ENCODE measurements around the gene NFIA. TPM values are rescaled to one million over a fixed set of nuclear protein-coding genes. Genes with fewer than 3 reads are reported as not detected.

NFIA gene
- total and polyA plus RNA-seq, 10 of the 15 experiments (the other 5 are each of a cell fraction or from before 2014, with no cell fraction given) = 0.10 to 0.16 TPM; not detected in 8

DNA sequence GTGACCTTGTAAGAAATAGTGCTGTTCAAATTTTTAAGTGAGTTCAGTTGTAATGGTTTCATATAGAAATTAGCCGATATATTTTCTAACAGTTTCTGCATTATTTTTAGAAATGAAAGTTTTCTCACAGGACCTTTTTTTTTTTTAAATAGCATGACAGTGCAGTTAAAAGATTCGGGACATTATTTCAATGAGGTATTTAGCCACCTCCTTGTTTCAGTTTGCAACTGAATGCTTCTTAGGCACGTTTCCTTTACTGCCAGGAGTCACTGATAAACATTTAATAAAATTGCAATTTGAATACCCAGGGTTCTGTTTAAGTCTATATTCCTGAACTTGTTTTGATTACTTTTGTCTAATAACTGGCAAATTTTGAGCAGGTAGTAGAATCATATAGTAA, 337.9 kb downstream of the NFIA start:
- no peak for FAIRE-seq
- Histone ChIP-seq H2AFZ (ENCODE audit: control insufficient read depth, low read depth, low read length) (no peak overlapping the region), H3K27me3 (replicated peaks in 1 of 2; ENCODE audit: control insufficient read depth in 2 of 2, insufficient read depth in 2 of 2, low read length in 1 of 2) (no peaks in the 10 kb centered on the region; a peak in 1 of 4 replicates), H4K20me1 (ENCODE audit: control insufficient read depth, insufficient read depth) (no peaks in the 10 kb centered on the region), H3K4me1 (ENCODE audit: control insufficient read depth, insufficient read depth, low read length) (no peaks in the 10 kb centered on the region), H3K9me3 (replicated peaks; ENCODE audit: control insufficient read depth, insufficient read depth, low read length) (no peaks in the 10 kb centered on the region), H3K9ac (ENCODE audit: control insufficient read depth, insufficient read depth, low read length) (no peak overlapping the region), H3K79me2 (ENCODE audit: control insufficient read depth, insufficient read depth, low read length) (no peaks in the 10 kb centered on the region), H3K4me3 (no peak overlapping the region), H3K27ac (ENCODE audit: control insufficient read depth, insufficient read depth) (no peak overlapping the region), H3K4me2 (ENCODE audit: control insufficient read depth, insufficient read depth) (no peak overlapping the region), H3K36me3 (ENCODE audit: control insufficient read depth in 2 of 2, insufficient read depth in 2 of 2, low read length in 1 of 2) (no peaks in the 10 kb centered on the region)
- ChIA-PET SMC1A (ENCODE audit: uncharacterized antibody, unreplicated experiment) (interaction anchor here (1.2 to 1.3 kb wide), 2 partner anchors 13 to 14 kb away, joined by 4 to 7 read pairs; no protein-coding TSS in a partner anchor), RAD21 (ENCODE audit: unreplicated experiment) (no interaction called here), POLR2A (no interaction called here), CTCF (interaction anchor here (0.9 kb wide), 1 partner anchor 23 kb away, joined by 5 read pairs; no protein-coding TSS in a partner anchor)
- in situ Hi-C loops (cut with MboI) (no loop called here), intact Hi-C loops (cut with micrococcal nuclease; ENCODE audit: unreplicated experiment) (no loop called here)
- 2% methylated on average over 3 of the region's 3 CpGs for WGBS (ENCODE audit: insufficient coverage, insufficient replicate concordance, low lambda C conversion rate, missing lambda C conversion rate)
- no TSS peak for BruUV-seq (replicated peaks)
- no peak for ATAC-seq
- TF ChIP-seq MYB (IDR thresholded peaks at IDR 0.05; ENCODE audit: borderline replicate concordance, low read depth, low read length) = no peak
- no peak for DNase-seq (ENCODE audit: low read depth, low spot score)

GRCh38 chr1:61420909-61421835, 338.8 kb downstream of the NFIA start:
- DNase-seq (ENCODE audit: low read depth, low spot score) = no peak
- ChIA-PET POLR2A (no interaction called here), SMC1A (ENCODE audit: uncharacterized antibody, unreplicated experiment) (interaction anchor here (0.6 kb wide), 1 partner anchor 13 kb away, joined by 3 read pairs; no protein-coding TSS in a partner anchor), RAD21 (ENCODE audit: unreplicated experiment) (no interaction called here), CTCF (interaction anchor here (0.9 kb wide), 1 partner anchor 24 kb away, joined by 5 read pairs; no protein-coding TSS in a partner anchor)
- no TSS peak for BruUV-seq (replicated peaks)
- FAIRE-seq = no peak
- no peaks in the 10 kb centered on the region for H3K36me3 ChIP-seq (ENCODE audit: control insufficient read depth in 2 of 2, insufficient read depth in 2 of 2, low read length in 1 of 2)
- H3K4me1 ChIP-seq (ENCODE audit: control insufficient read depth, insufficient read depth, low read length) = no peaks in the 10 kb centered on the region
- 34% methylated on average over 14 of the region's 14 CpGs for WGBS (ENCODE audit: insufficient coverage, insufficient replicate concordance, low lambda C conversion rate, missing lambda C conversion rate)
- no peak overlapping the region for H3K4me2 ChIP-seq (ENCODE audit: control insufficient read depth, insufficient read depth)
- H3K4me3 ChIP-seq = no peak overlapping the region
- H3K9me3 ChIP-seq (replicated peaks; ENCODE audit: control insufficient read depth, insufficient read depth, low read length) = no peaks in the 10 kb centered on the region
- H3K79me2 ChIP-seq (ENCODE audit: control insufficient read depth, insufficient read depth, low read length) = no peaks in the 10 kb centered on the region
- TF ChIP-seq TCF3 (IDR thresholded peaks at IDR 0.05; ENCODE audit: borderline replicate concordance, insufficient read depth, low read depth, low read length) (no peak), ZZZ3 (IDR thresholded peaks at IDR 0.05; ENCODE audit: control insufficient read depth, insufficient read length, low read depth) (no peak)
- in situ Hi-C loops (cut with MboI) (no loop called here), intact Hi-C loops (cut with micrococcal nuclease; ENCODE audit: unreplicated experiment) (no loop called here)
- H3K27ac ChIP-seq (ENCODE audit: control insufficient read depth, insufficient read depth) = no peak overlapping the region
- no peaks in the 10 kb centered on the region; a peak in 1 of 4 replicates for H3K27me3 ChIP-seq (replicated peaks in 1 of 2; ENCODE audit: control insufficient read depth in 2 of 2, insufficient read depth in 2 of 2, low read length in 1 of 2)
- no peak overlapping the region for H3K9ac ChIP-seq (ENCODE audit: control insufficient read depth, insufficient read depth, low read length)
- H2AFZ ChIP-seq (ENCODE audit: control insufficient read depth, low read depth, low read length) = no peak overlapping the region
- ATAC-seq = no peak
- H4K20me1 ChIP-seq (ENCODE audit: control insufficient read depth, insufficient read depth) = no peaks in the 10 kb centered on the region

Data from GM12878 (cell line).